H1 (cell line): ENCODE results near the gene CXXC5. TPM values are rescaled to one million over a fixed set of nuclear protein-coding genes. Genes with fewer than 3 reads are reported as not detected.
A peak's percentile ranks its signal among the peaks of the same experiment; 100 is the strongest.

Experiments
- CTCF ChIA-PET: fragments of 300-600 bp; sonication (Branson Sonifier 250); formaldehyde crosslinking; loops from one replicate; lab custom pipeline; 2021; ENCODE audit not compliant: partially characterized antibody; lab: Charles Lee
- POLR2A ChIA-PET: fragments of 300-600 bp; sonication (Branson Sonifier 250); formaldehyde crosslinking; loops from one replicate; lab custom pipeline; 2021; ENCODE audit warnings: inconsistent platforms; ENCODE audit not compliant: partially characterized antibody; lab: Charles Lee
- DNase-seq, 2 experiments: peaks; one replicate each; pipeline versions ENCODE4 v3.0.0 to v3.0.0-alpha.2; 2010 to 2022; ENCODE audit warnings: low spot score in 2 of 2, low read depth in 1 of 2, mixed read lengths in 1 of 2
- FAIRE-seq: peaks from 2 replicates; lab custom pipeline; 2011; peaks lifted over from hg19 to GRCh38; lab: Jason Lieb, UNC
- H2AFZ ChIP-seq: 2 replicates; pipeline ENCODE4 v1.8.1; 2012; ENCODE audit warnings: low read length, inconsistent platforms
- H2AK5ac ChIP-seq: 2 replicates; pipeline ENCODE4 v1.6.1; 2013; ENCODE audit warnings: low read depth, low read length
- H2BK120ac ChIP-seq: replicated peaks from 2 replicates; pipeline ENCODE3; 2013; ENCODE audit warnings: low read depth, low read length, inconsistent platforms
- H2BK12ac ChIP-seq: 2 replicates; pipeline ENCODE4 v1.6.1; 2013; ENCODE audit warnings: low read depth, low read length
- H2BK15ac ChIP-seq: 2 replicates; pipeline ENCODE4 v1.6.1; 2013; ENCODE audit warnings: low read length
- H2BK20ac ChIP-seq: 2 replicates; pipeline ENCODE4 v1.6.1; 2013; ENCODE audit warnings: low read length
- H2BK5ac ChIP-seq: 2 replicates; pipeline ENCODE4 v1.6.1; 2013; ENCODE audit warnings: low read depth, low read length
- H3K14ac ChIP-seq: 2 replicates; pipeline ENCODE4 v1.6.1; 2013; ENCODE audit warnings: inconsistent platforms; ENCODE audit not compliant: insufficient read length
- H3K18ac ChIP-seq: 2 replicates; pipeline ENCODE4 v1.6.1; 2013; ENCODE audit warnings: low read length; ENCODE audit errors: extremely low read depth
- H3K23ac ChIP-seq: 2 replicates; pipeline ENCODE4 v1.6.1; 2013; ENCODE audit warnings: inconsistent platforms; ENCODE audit not compliant: insufficient read length
- H3K23me2 ChIP-seq: 2 replicates; pipeline ENCODE4 v1.6.1; 2013; ENCODE audit warnings: low read depth, low read length
- H3K27ac ChIP-seq: 2 replicates; pipeline ENCODE4 v1.6.1; 2011; ENCODE audit warnings: low read depth, low read length, inconsistent platforms
- H3K27me3 ChIP-seq, 4 experiments: replicated peaks in 1 of 4; 1 replicate in 1 of 4; 2 replicates in 3 of 4; pipeline versions ENCODE4 v1.6.1 to v1.8.1; 2011 to 2013; ENCODE audit warnings: low read length in 3 of 4, mild to moderate bottlenecking in 3 of 4, inconsistent platforms in 2 of 4, mixed read lengths in 2 of 4, moderate library complexity in 1 of 4; ENCODE audit not compliant: control insufficient read depth in 3 of 4, insufficient read depth in 3 of 4; ENCODE audit errors: extremely low read depth in 1 of 4
- H3K36me3 ChIP-seq, 4 experiments: 2 replicates each; pipeline versions ENCODE4 v1.6.1 to v1.8.1; 2011 to 2013; ENCODE audit warnings: mild to moderate bottlenecking in 4 of 4, low read length in 3 of 4, moderate library complexity in 2 of 4, control low read depth in 1 of 4, inconsistent platforms in 1 of 4; ENCODE audit not compliant: insufficient read depth in 4 of 4, control insufficient read depth in 2 of 4
- H3K4ac ChIP-seq: replicated peaks from 2 replicates; pipeline ENCODE3; 2013; ENCODE audit warnings: low read length, low read depth, mixed read lengths, inconsistent platforms; ENCODE audit not compliant: insufficient read length
- H3K4me1 ChIP-seq, 4 experiments: replicated peaks in 1 of 4; 1 replicate in 1 of 4; 2 replicates in 3 of 4; pipeline versions ENCODE4 v1.6.1 to v1.8.1; 2011 to 2013; ENCODE audit warnings: low read length in 3 of 4, inconsistent platforms in 2 of 4, mixed read lengths in 1 of 4; ENCODE audit not compliant: insufficient read depth in 4 of 4, control insufficient read depth in 3 of 4
- H3K4me2 ChIP-seq, 2 experiments: 2 replicates each; pipeline versions ENCODE4 v1.6.1 to v1.8.1; 2011 to 2013; ENCODE audit warnings: low read depth in 2 of 2, low read length in 2 of 2, control low read depth in 1 of 2, inconsistent platforms in 1 of 2, mild to moderate bottlenecking in 1 of 2; ENCODE audit not compliant: insufficient read depth in 1 of 2
- H3K4me3 ChIP-seq, 4 experiments: fragments of 200-600, 300-600 bp in 1 of 4; sonication (generic), shearing (Covaris generic), sonication (Bioruptor Twin) in 1 of 4; 2 replicates each; pipeline versions ENCODE4 v1.5.1 to v1.8.1; 2011 to 2016; ENCODE audit warnings: low read length in 4 of 4, low read depth in 3 of 4, control low read depth in 2 of 4, inconsistent platforms in 2 of 4, mild to moderate bottlenecking in 2 of 4, mixed read lengths in 1 of 4, moderate library complexity in 1 of 4; ENCODE audit not compliant: insufficient read depth in 2 of 4; ENCODE audit errors: extremely low read depth in 1 of 4
- H3K56ac ChIP-seq: replicated peaks from 2 replicates; pipeline ENCODE3; 2013; ENCODE audit warnings: low read depth, mild to moderate bottlenecking, mixed read lengths, low read length, inconsistent platforms; ENCODE audit not compliant: insufficient read length
- H3K79me1 ChIP-seq: 2 replicates; pipeline ENCODE4 v1.6.1; 2013; ENCODE audit warnings: low read depth, low read length, control low read depth
- H3K79me2 ChIP-seq, 2 experiments: 2 replicates each; pipeline versions ENCODE4 v1.6.1 to v1.8.1; 2012 to 2013; ENCODE audit warnings: low read length in 2 of 2, mild to moderate bottlenecking in 2 of 2, inconsistent platforms in 1 of 2; ENCODE audit not compliant: insufficient read depth in 2 of 2, control insufficient read depth in 1 of 2
- H3K9ac ChIP-seq, 4 experiments: replicated peaks in 1 of 4; 1 replicate in 1 of 4; 2 replicates in 3 of 4; pipeline versions ENCODE4 v1.6.1 to v1.8.1; 2011 to 2013; ENCODE audit warnings: low read depth in 3 of 4, low read length in 3 of 4, control low read depth in 2 of 4, mild to moderate bottlenecking in 2 of 4, moderate library complexity in 2 of 4, inconsistent platforms in 1 of 4; ENCODE audit errors: extremely low read depth in 1 of 4
- H3K9me3 ChIP-seq, 2 experiments: 2 replicates each; pipeline versions ENCODE4 v1.6.1 to v1.8.1; 2012 to 2013; ENCODE audit warnings: mild to moderate bottlenecking in 2 of 2, moderate library complexity in 2 of 2, control low read depth in 1 of 2, inconsistent platforms in 1 of 2, low read depth in 1 of 2, low read length in 1 of 2, mixed read lengths in 1 of 2; ENCODE audit not compliant: insufficient read depth in 2 of 2
- H4K20me1 ChIP-seq, 2 experiments: replicated peaks in 1 of 2; 2 replicates each; pipeline versions ENCODE3 to v1.8.1; 2011 to 2013; ENCODE audit warnings: inconsistent platforms in 2 of 2, low read length in 2 of 2, mild to moderate bottlenecking in 1 of 2; ENCODE audit not compliant: insufficient read depth in 2 of 2, control insufficient read depth in 1 of 2
- H4K5ac ChIP-seq: 2 replicates; pipeline ENCODE4 v1.6.1; 2013; ENCODE audit warnings: low read length, low read depth, mixed read lengths, inconsistent platforms; ENCODE audit not compliant: insufficient read length
- H4K8ac ChIP-seq: 2 replicates; pipeline ENCODE4 v1.8.0; 2013; ENCODE audit warnings: mild to moderate bottlenecking, moderate library complexity, low read length, inconsistent platforms; ENCODE audit not compliant: insufficient read depth; ENCODE audit errors: extremely low read depth
- H4K91ac ChIP-seq: replicated peaks from 2 replicates; pipeline ENCODE3; 2013; ENCODE audit warnings: low read length, mixed read lengths, inconsistent platforms; ENCODE audit not compliant: insufficient read length
- GTF2F1 ChIP-seq: IDR thresholded peaks from 2 replicates; pipeline ENCODE4 v1.6.1; 2012; ENCODE audit warnings: low read depth, low read length, improper control_type of control experiment, borderline replicate concordance
- HDAC2 ChIP-seq, 2 experiments: fragments of 300-600 bp in 1 of 2; sonication (generic) in 1 of 2; IDR thresholded peaks; 2 replicates each; pipeline ENCODE4 v1.6.1; 2011 to 2012; ENCODE audit warnings: low read depth in 2 of 2, low read length in 2 of 2, mild to moderate bottlenecking in 2 of 2, moderate library complexity in 2 of 2, borderline replicate concordance in 1 of 2, inconsistent platforms in 1 of 2
- HDAC6 ChIP-seq: IDR thresholded peaks from one replicate; pipeline ENCODE4 v1.7.1; 2012; ENCODE audit warnings: low read depth, mild to moderate bottlenecking, inconsistent platforms, low read length, moderate library complexity
- JUND ChIP-seq: IDR thresholded peaks from 2 replicates; pipeline ENCODE4 v1.6.1; 2011; ENCODE audit warnings: mild to moderate bottlenecking, improper control_type of control experiment, low read length
- KDM1A ChIP-seq: fragments of 200-600, 300-600 bp; sonication (generic); IDR thresholded peaks from 2 replicates; pipeline ENCODE4 v1.7.1; 2016; ENCODE audit warnings: mild to moderate bottlenecking, low read length, borderline replicate concordance
- NANOG ChIP-seq: IDR thresholded peaks from 2 replicates; pipeline ENCODE4 v1.6.1; 2011; ENCODE audit warnings: low read length, low read depth, mild to moderate bottlenecking, inconsistent platforms; ENCODE audit not compliant: insufficient read depth, poor library complexity, severe bottlenecking
- POLR2A ChIP-seq, 2 experiments: IDR thresholded peaks; 1 replicate in 1 of 2; 2 replicates in 1 of 2; pipeline ENCODE4 v1.6.1; 2011; ENCODE audit warnings: low read depth in 2 of 2, low read length in 2 of 2, mild to moderate bottlenecking in 2 of 2; ENCODE audit errors: control extremely low read depth in 1 of 2
- POU5F1 ChIP-seq: IDR thresholded peaks from 2 replicates; pipeline ENCODE4 v1.6.1; 2011; ENCODE audit warnings: low read depth, mild to moderate bottlenecking, low read length, moderate library complexity
- SIX5 ChIP-seq: IDR thresholded peaks from 2 replicates; pipeline ENCODE4 v1.6.1; 2011; ENCODE audit warnings: mild to moderate bottlenecking, low read depth, low read length
- TBP ChIP-seq: IDR thresholded peaks from 2 replicates; pipeline ENCODE4 v1.6.1; 2011; ENCODE audit warnings: low read depth, low read length, improper control_type of control experiment
- TCF12 ChIP-seq: IDR thresholded peaks from 2 replicates; pipeline ENCODE4 v1.6.1; 2011; ENCODE audit warnings: low read depth, mild to moderate bottlenecking, low read length
- WGBS, 2 experiments: shearing (Covaris generic) in 1 of 2; methylation state at CpG; one replicate each; pipeline versions ENCODE4 v1.1.6 to v1.1.7; 2013 to 2015; ENCODE audit warnings: low lambda C conversion rate in 2 of 2, mixed read lengths in 2 of 2, inconsistent platforms in 1 of 2, low coverage in 1 of 2, missing lambda C conversion rate in 1 of 2; ENCODE audit not compliant: insufficient replicate concordance in 2 of 2, insufficient coverage in 1 of 2, insufficient read length in 1 of 2; ENCODE audit errors: extremely low coverage in 1 of 2, missing lambda C conversion rate in 1 of 2; 5-methylcytosine and 5-hydroxymethylcytosine counted together
- polyA plus RNA-seq, 7 experiments: library from polyadenylated mRNA; depleted of rRNA in 3 of 7; stranded (reverse) in 5 of 7; unstranded in 2 of 7; fragments of >200 nt in 5 of 7; fragments of 200-250 nt in 2 of 7; gene quantifications; 1 replicate in 5 of 7; 2 replicates in 1 of 7; 4 replicates in 1 of 7; pipeline versions ENCODE4 v1.2.1 to v1.2.3, GENCODE V29; 2011 to 2013; ENCODE audit warnings: missing spikeins in 2 of 7, mixed read lengths in 2 of 7
- total RNA-seq: library from RNA; stranded (reverse); fragmentation: NEBNext Ultra II Directional; extraction: Animal tissue kit (Norgen Biotek cat#: 25700); gene quantifications from 2 replicates; pipeline ENCODE4 v1.2.1, GENCODE V29; 2021

CXXC5 gene
- total and polyA plus RNA-seq, 2 of the 8 experiments (the other 6 are each of a cell fraction or from before 2014, with no cell fraction given), result 61.4 to 74.0 TPM

DNA sequence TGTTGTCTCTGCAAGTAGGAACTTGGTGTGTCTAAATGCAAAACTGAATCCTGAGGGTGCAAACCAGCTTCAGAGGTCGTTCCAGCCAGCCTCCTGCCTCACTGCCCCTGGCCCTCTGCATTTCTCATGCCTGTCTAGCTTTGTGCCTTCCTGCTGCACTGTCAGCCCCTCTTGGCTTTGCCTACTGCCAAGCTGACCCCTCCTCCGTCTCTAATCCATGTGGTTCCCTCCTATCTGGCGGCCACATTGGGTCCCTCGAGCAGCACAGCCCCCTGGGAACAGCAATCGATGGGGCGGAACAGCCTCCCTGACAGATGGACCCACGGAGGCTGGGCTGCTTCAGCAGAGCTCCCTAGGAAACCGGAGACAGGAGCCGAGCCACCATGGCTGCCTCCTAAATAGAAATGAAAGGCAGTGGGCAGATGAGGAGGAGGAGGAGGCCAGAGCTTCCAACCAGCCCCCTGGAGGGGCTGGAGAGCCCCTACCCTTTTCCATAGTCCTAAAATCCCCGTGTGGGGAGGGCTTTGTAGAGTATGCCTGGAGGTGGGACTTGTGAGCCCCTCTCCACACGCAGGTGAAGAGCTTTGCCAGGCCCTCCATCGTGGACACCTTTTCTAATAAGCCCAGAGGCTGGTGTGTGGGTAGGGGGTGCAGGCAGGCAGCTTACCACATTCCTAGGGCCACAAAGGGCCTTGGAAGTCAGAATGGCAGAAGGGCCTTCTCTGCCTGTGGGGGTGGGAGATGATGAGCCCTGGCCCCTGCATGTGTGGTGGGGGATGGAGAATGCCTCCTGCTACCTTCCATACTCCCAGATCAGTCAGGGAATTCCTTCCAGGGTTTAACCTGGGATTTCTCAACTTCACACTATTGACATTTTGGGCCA is 9.2 kb upstream of the CXXC5 start:
- Histone ChIP-seq H3K4me1 (peaks cover 29 to 68% (median 53%) of the 10 kb centered on the region in 4 experiments), H2BK120ac (no peak overlapping the region), H3K18ac (peak overlapping the region; percentile 75), H2AK5ac (peak overlapping the region; percentile 92; the same call in 1 of the 2 replicates), H3K4me3 (peak overlapping the region in 1 of 4 experiments; percentile 66; a peak in 1 of 8 replicates), H3K79me2 (peaks cover 0 to 4% of the 10 kb centered on the region in 2 experiments; a peak in 1 of 4 replicates), H3K56ac (no peak overlapping the region), H3K27ac (no peak overlapping the region), H2BK15ac (peak overlapping the region; percentile 76), H4K8ac (peak overlapping the region; percentile 58; the same call in 1 of the 2 replicates), H3K4me2 (peak overlapping the region; percentile 29 to 66; a peak in 1 of 4 replicates), H3K14ac (no peak overlapping the region), H3K79me1 (no peaks in the 10 kb centered on the region; the same call in 1 of the 2 replicates), H3K9me3 (no peaks in the 10 kb centered on the region), H4K20me1 (peaks cover 0 to 8% of the 10 kb centered on the region in 2 experiments), H3K9ac (no peak overlapping the region), H2BK20ac (peak overlapping the region; percentile 15; the same call in 1 of the 2 replicates), H2BK5ac (peak overlapping the region; percentile 68; the same call in 1 of the 2 replicates), H3K4ac (no peak overlapping the region), H2AFZ (no peak overlapping the region), H3K36me3 (no peaks in the 10 kb centered on the region), H4K5ac (no peak overlapping the region), H4K91ac (peak overlapping the region; percentile 75), H2BK12ac (peak overlapping the region; percentile 88; the same call in 1 of the 2 replicates), H3K23ac (no peak overlapping the region), H3K27me3 (no peaks in the 10 kb centered on the region; a peak in 2 of 7 replicates), H3K23me2 (peaks cover 6% of the 10 kb centered on the region)
- POLR2A ChIA-PET, result interaction anchor here (0.7 to 9.8 kb wide), 12 partner anchors 11 to 130 kb away, joined by 3 to 212 read pairs (median 5); partner anchors contain the start of gene CXXC5
- CTCF ChIA-PET, result interaction anchor here (0.6 to 20.3 kb wide), 11 partner anchors 10 to 205 kb away, joined by 3 to 385 read pairs (median 7); partner anchors contain the start of gene CXXC5
- 59% methylated on average over 12 of the region's 12 CpGs; no CpG with 5 or more reads in 1 of the 2 experiments for WGBS, 2 experiments
- DNase-seq (peak in 1 of 2 experiments; percentile 43), FAIRE-seq (no peak)
- no peak for TF ChIP-seq NANOG
- TF ChIP-seq KDM1A, result no peak
- TF ChIP-seq POLR2A (IDR thresholded peaks at IDR 0.05; ENCODE audit: control extremely low read depth in 1 of 2, low read depth in 2 of 2, low read length in 2 of 2), result no peak
- TF ChIP-seq HDAC2 (IDR thresholded peaks at IDR 0.05; ENCODE audit: borderline replicate concordance in 1 of 2, low read depth in 2 of 2, low read length in 2 of 2), result no peak
- no peak for TF ChIP-seq SIX5
- TF ChIP-seq POU5F1, result no peak
- no peak for TF ChIP-seq GTF2F1
- no peak for TF ChIP-seq JUND
- no peak for TF ChIP-seq HDAC6
- TF ChIP-seq TBP, result no peak
- TF ChIP-seq TCF12, result no peak
